SK-N-SH (cell line): Measurements from ENCODE around the gene DCTD. TPM values are rescaled to one million over a fixed set of nuclear protein-coding genes. Genes with fewer than 3 reads are reported as not detected.
A peak's percentile ranks its signal among the peaks of the same experiment; 100 is the strongest.

ENCODE experiments used
- CTCF ChIA-PET: fragments of 300-600, 350-600 bp; formaldehyde crosslinking; extraction: SDS; loops from one replicate; lab custom pipeline; 2021; lab: Yijun Ruan, JAX
- POLR2A ChIA-PET: fragments of 350-600 bp; sonication (Branson Sonifier 250); formaldehyde crosslinking; extraction: SDS; loops from one replicate; lab custom pipeline; 2020; ENCODE audit warnings: antibody characterized with exemption, inconsistent platforms; lab: Yijun Ruan, JAX
- DNase-seq: peaks from one replicate; pipeline ENCODE4 v3.0.0; 2012
- H2AFZ ChIP-seq: fragments of 200-600 bp; sonication (generic); 2 replicates; pipeline ENCODE4 v1.8.1; 2016; ENCODE audit warnings: antibody characterized with exemption, mild to moderate bottlenecking, low read depth
- H3F3A ChIP-seq: fragments of 200-600 bp; sonication (generic); replicated peaks from 2 replicates; pipeline ENCODE3; 2016; ENCODE audit warnings: antibody characterized with exemption, mild to moderate bottlenecking; ENCODE audit not compliant: insufficient read depth
- H3K27ac ChIP-seq, 2 experiments: fragments of 200-500 bp in 1 of 2; fragments of 200-600 bp in 1 of 2; sonication (Bioruptor generic) in 1 of 2; sonication (generic), shearing (Covaris generic) in 1 of 2; 2 replicates each; pipeline versions ENCODE4 v1.5.1 to v1.6.1; 2014 to 2016; ENCODE audit warnings: low read depth in 2 of 2, inconsistent platforms in 1 of 2, low read length in 1 of 2, mild to moderate bottlenecking in 1 of 2, mixed read lengths in 1 of 2
- H3K27me3 ChIP-seq: fragments of 200-600 bp; sonication (generic), shearing (Covaris generic); 2 replicates; pipeline ENCODE4 v1.6.1; 2016; ENCODE audit warnings: mixed run types; ENCODE audit not compliant: insufficient read depth
- H3K36me3 ChIP-seq, 2 experiments: fragments of 200-500 bp in 1 of 2; fragments of 200-600 bp in 1 of 2; sonication (Bioruptor generic) in 1 of 2; sonication (generic) in 1 of 2; replicated peaks in 1 of 2; 2 replicates each; pipeline versions ENCODE3 to v1.5.1; 2014 to 2016; ENCODE audit warnings: low read length in 1 of 2, mild to moderate bottlenecking in 1 of 2; ENCODE audit not compliant: insufficient read depth in 2 of 2, control insufficient read depth in 1 of 2
- H3K4me1 ChIP-seq, 2 experiments: fragments of 200-500 bp in 1 of 2; fragments of 200-600 bp in 1 of 2; sonication (Bioruptor generic) in 1 of 2; sonication (generic), shearing (Covaris generic) in 1 of 2; 2 replicates each; pipeline versions ENCODE4 v1.5.1 to v1.6.1; 2014 to 2016; ENCODE audit warnings: low read depth in 1 of 2, low read length in 1 of 2, mixed run types in 1 of 2; ENCODE audit not compliant: insufficient read depth in 2 of 2, control insufficient read depth in 1 of 2
- H3K4me2 ChIP-seq: fragments of 200-600 bp; sonication (generic), shearing (Covaris generic); 2 replicates; pipeline ENCODE4 v1.6.1; 2017; ENCODE audit warnings: mixed run types
- H3K4me3 ChIP-seq, 2 experiments: fragments of 200-500 bp in 1 of 2; fragments of 200-600 bp in 1 of 2; sonication (Bioruptor generic) in 1 of 2; sonication (generic), shearing (Covaris generic) in 1 of 2; 2 replicates each; pipeline versions ENCODE4 v1.5.1 to v1.8.1; 2014 to 2016; ENCODE audit warnings: low read depth in 2 of 2, inconsistent platforms in 1 of 2, low read length in 1 of 2, mild to moderate bottlenecking in 1 of 2, mixed read lengths in 1 of 2, moderate library complexity in 1 of 2
- H3K79me2 ChIP-seq: fragments of 200-600 bp; sonication (generic); 2 replicates; pipeline ENCODE4 v1.8.1; 2017; ENCODE audit warnings: mild to moderate bottlenecking; ENCODE audit not compliant: insufficient read depth
- H3K9ac ChIP-seq: fragments of 200-600 bp; sonication (generic); 2 replicates; pipeline ENCODE4 v1.6.1; 2017; ENCODE audit warnings: mixed run types
- H3K9me2 ChIP-seq: fragments of 200-600 bp; sonication (generic); 2 replicates; pipeline ENCODE4 v1.6.1; 2017; ENCODE audit warnings: mixed run types
- H3K9me3 ChIP-seq: fragments of 200-600 bp; sonication (generic); 2 replicates; pipeline ENCODE4 v1.6.1; 2017; ENCODE audit warnings: mixed run types, mild to moderate bottlenecking, moderate library complexity
- H4K20me1 ChIP-seq: fragments of 200-600 bp; sonication (generic); 2 replicates; pipeline ENCODE4 v1.6.1; 2017; ENCODE audit warnings: mild to moderate bottlenecking, mixed run types; ENCODE audit not compliant: insufficient read depth
- CHD2 ChIP-seq: fragments of 150-350 bp; IDR thresholded peaks from 2 replicates; pipeline ENCODE4 v1.6.1; 2018; ENCODE audit warnings: low read length; ENCODE audit not compliant: partially characterized antibody
- GATA2 ChIP-seq: sonication (generic); formaldehyde crosslinking; IDR thresholded peaks from 2 replicates; pipeline ENCODE4 v1.5.0; 2020; ENCODE audit warnings: mild to moderate bottlenecking, missing genetic modification reagents
- JUND ChIP-seq: IDR thresholded peaks from 2 replicates; pipeline ENCODE4 v1.4.0; 2012
- RCOR1 ChIP-seq: fragments of 150-350 bp; IDR thresholded peaks from 2 replicates; pipeline ENCODE4 v1.6.1; 2017; ENCODE audit warnings: antibody characterized with exemption, low read length
- SMC3 ChIP-seq: IDR thresholded peaks from 2 replicates; pipeline ENCODE4 v1.6.1; 2012; ENCODE audit warnings: low read depth, low read length, improper control_type of control experiment
- TCF12 ChIP-seq: IDR thresholded peaks from 2 replicates; pipeline ENCODE4 v1.4.0; 2012
- WGBS: methylation state at CpG from one replicate; pipeline ENCODE4 v1.1.6; 2017; ENCODE audit warnings: low lambda C conversion rate; 5-methylcytosine and 5-hydroxymethylcytosine counted together
- polyA plus RNA-seq, 3 experiments: library from polyadenylated mRNA; depleted of rRNA; stranded (reverse); fragments of >200 nt; gene quantifications; 2 replicates each; pipeline ENCODE4 v1.2.3, GENCODE V29; 2012
- TF ChIP-seq, protein P1 (sequence below): IDR thresholded peaks from 2 replicates; pipeline ENCODE4 v1.4.0; 2012; ENCODE audit warnings: low read depth, borderline replicate concordance
- TF ChIP-seq, protein P2 (sequence below): fragments of 150-350 bp; IDR thresholded peaks from 2 replicates; pipeline ENCODE4 v1.6.1; 2016; ENCODE audit warnings: mild to moderate bottlenecking, low read depth, low read length
- TF ChIP-seq, protein P3 (sequence below): IDR thresholded peaks from 2 replicates; pipeline ENCODE4 v1.4.0; 2012; ENCODE audit warnings: low read depth, borderline replicate concordance

DCTD gene
- polyA plus RNA-seq, 1 of the 3 experiments (the other 2 are of a cell fraction): 123 TPM

DNA sequence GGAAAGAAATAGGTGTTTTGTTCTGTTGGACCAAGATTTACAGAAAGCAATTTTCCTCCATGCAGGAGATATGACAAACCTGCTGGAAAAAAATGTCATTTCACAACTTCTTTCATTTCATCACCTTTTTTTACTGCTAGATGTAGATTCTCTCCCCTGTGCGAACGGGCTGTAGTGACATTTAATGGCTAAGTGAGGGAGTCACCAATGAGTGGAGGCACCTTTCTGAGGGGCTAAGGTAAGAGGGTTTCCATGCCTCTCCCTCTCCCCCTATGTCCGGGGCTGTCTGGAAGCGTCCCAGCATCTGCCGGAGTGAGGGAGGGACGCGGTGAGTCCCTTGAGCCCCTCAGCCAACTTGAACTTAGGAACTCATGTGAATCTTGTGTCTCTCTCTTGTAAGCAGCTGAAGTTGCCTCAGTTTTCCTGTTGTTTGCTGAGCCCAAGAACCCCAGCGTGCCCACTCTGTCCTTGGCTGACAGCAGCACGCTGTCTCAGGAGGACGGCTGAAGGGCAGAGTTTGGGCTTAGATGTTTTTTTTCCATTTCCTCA, 42.3 kb downstream of the DCTD start:
- POLR2A ChIA-PET: no interaction called here
- CTCF ChIA-PET: interaction anchor here (0.8 to 0.9 kb wide), 2 partner anchors 50 to 51 kb away, joined by 4 read pairs; no protein-coding TSS in a partner anchor
- no peak for DNase-seq

DNA sequence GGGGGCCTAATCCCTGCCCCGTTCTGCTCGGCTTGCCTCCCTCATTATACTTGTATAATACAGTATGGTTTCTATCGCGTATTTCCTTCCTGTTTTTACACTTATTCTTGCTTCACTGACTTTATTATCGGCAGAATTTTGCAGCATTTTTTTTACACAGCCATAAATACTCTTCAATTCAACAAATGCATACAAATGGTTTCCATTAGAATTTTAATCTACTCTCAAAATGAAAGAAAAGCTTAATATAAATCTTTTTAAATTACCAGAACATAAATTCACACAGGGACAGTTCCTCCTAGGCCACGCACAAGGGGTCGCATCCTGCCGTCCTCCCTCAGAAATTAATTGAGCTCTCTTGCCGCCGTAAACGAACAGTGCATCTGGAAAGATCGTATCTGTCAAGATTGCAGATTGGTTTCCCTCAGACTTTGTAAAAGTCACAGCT, 42.9 kb downstream of the DCTD start:
- TF ChIP-seq GATA2 (CRISPR knock-in tag): peak; percentile 77
- TF ChIP-seq SMC3: no peak
- H3K9ac ChIP-seq: no peak overlapping the region
- no peak overlapping the region for H3K4me2 ChIP-seq
- CTCF ChIA-PET: interaction anchor here (0.8 kb wide), 1 partner anchor 51 kb away, joined by 4 read pairs; no protein-coding TSS in a partner anchor
- H3K36me3 ChIP-seq: no peaks in the 10 kb centered on the region
- no peaks in the 10 kb centered on the region for H3K9me3 ChIP-seq
- no peak for DNase-seq
- H3K9me2 ChIP-seq: 0 out of 2 replicates have a peak, but pooled peaks cover 3% of the 10 kb centered on the region
- no peak overlapping the region for H3K4me3 ChIP-seq
- peaks cover 0 to 16% of the 10 kb centered on the region in 2 experiments; a peak in 2 of 4 replicates for H3K4me1 ChIP-seq
- POLR2A ChIA-PET: no interaction called here
- no peak overlapping the region for H3K27ac ChIP-seq
- H3K27me3 ChIP-seq: no peaks in the 10 kb centered on the region
- no peaks in the 10 kb centered on the region for H3K79me2 ChIP-seq
- no peak overlapping the region for H2AFZ ChIP-seq
- no peaks in the 10 kb centered on the region for H3F3A ChIP-seq
- 95% methylated on average over 12 of the region's 12 CpGs for WGBS
- no peaks in the 10 kb centered on the region for H4K20me1 ChIP-seq

More for the DNA sequence above, 42.3 kb downstream of the DCTD start:
- no peaks in the 10 kb centered on the region for H3K27me3 ChIP-seq
- H3K79me2 ChIP-seq: no peaks in the 10 kb centered on the region
- peaks cover 0 to 17% of the 10 kb centered on the region in 2 experiments; a peak in 2 of 4 replicates for H3K4me1 ChIP-seq
- no peak for TF ChIP-seq RCOR1
- TF ChIP-seq, protein P1, sequence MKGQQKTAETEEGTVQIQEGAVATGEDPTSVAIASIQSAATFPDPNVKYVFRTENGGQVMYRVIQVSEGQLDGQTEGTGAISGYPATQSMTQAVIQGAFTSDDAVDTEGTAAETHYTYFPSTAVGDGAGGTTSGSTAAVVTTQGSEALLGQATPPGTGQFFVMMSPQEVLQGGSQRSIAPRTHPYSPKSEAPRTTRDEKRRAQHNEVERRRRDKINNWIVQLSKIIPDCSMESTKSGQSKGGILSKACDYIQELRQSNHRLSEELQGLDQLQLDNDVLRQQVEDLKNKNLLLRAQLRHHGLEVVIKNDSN: no peak
- TF ChIP-seq JUND: no peak
- no peak for TF ChIP-seq TCF12
- TF ChIP-seq CHD2: no peak
- TF ChIP-seq, protein P2, sequence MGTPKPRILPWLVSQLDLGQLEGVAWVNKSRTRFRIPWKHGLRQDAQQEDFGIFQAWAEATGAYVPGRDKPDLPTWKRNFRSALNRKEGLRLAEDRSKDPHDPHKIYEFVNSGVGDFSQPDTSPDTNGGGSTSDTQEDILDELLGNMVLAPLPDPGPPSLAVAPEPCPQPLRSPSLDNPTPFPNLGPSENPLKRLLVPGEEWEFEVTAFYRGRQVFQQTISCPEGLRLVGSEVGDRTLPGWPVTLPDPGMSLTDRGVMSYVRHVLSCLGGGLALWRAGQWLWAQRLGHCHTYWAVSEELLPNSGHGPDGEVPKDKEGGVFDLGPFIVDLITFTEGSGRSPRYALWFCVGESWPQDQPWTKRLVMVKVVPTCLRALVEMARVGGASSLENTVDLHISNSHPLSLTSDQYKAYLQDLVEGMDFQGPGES: no peak
- no peak overlapping the region for H2AFZ ChIP-seq
- no peak overlapping the region for H3K9ac ChIP-seq
- 88% methylated on average over 10 of the region's 10 CpGs for WGBS
- no peaks in the 10 kb centered on the region for H3F3A ChIP-seq
- H3K4me2 ChIP-seq: no peak overlapping the region
- H3K9me2 ChIP-seq: 0 out of 2 replicates have a peak, but pooled peaks cover 3% of the 10 kb centered on the region
- H3K27ac ChIP-seq: no peak overlapping the region
- H3K36me3 ChIP-seq: no peaks in the 10 kb centered on the region
- no peak overlapping the region for H3K4me3 ChIP-seq
- H4K20me1 ChIP-seq: no peaks in the 10 kb centered on the region
- no peaks in the 10 kb centered on the region for H3K9me3 ChIP-seq

DNA sequence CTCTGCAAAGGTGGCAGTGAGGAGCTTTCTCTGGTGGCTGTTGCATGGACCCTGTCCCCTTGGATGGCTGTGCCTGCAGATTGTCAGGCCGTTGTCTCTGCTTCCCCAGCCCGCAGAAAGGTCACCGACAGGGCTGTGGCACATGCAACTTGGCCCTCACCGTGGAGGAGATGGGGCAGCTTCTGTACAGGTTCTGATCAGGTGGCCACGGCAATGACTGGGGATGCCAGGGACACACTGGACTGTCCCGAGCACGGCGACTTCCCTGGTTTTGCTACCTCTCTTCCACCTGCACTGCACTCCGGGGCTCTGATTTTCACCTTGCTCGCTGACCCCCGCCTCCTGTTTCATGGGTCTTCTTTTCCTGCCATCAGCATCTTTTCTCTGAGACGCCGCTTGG, 43.5 kb downstream of the DCTD start:
- Histone ChIP-seq H3K4me2 (no peak overlapping the region), H3K36me3 (no peaks in the 10 kb centered on the region), H3K9me2 (0 out of 2 replicates have a peak, but pooled peaks cover 3% of the 10 kb centered on the region), H3K4me1 (peaks cover 0 to 12% of the 10 kb centered on the region in 2 experiments; a peak in 2 of 4 replicates), H3K27me3 (no peaks in the 10 kb centered on the region), H2AFZ (no peak overlapping the region), H3F3A (no peaks in the 10 kb centered on the region), H3K79me2 (no peaks in the 10 kb centered on the region), H3K9me3 (no peaks in the 10 kb centered on the region), H3K4me3 (no peak overlapping the region), H3K9ac (no peak overlapping the region), H3K27ac (no peak overlapping the region), H4K20me1 (no peaks in the 10 kb centered on the region)
- no peak for DNase-seq
- TF ChIP-seq, protein P3, sequence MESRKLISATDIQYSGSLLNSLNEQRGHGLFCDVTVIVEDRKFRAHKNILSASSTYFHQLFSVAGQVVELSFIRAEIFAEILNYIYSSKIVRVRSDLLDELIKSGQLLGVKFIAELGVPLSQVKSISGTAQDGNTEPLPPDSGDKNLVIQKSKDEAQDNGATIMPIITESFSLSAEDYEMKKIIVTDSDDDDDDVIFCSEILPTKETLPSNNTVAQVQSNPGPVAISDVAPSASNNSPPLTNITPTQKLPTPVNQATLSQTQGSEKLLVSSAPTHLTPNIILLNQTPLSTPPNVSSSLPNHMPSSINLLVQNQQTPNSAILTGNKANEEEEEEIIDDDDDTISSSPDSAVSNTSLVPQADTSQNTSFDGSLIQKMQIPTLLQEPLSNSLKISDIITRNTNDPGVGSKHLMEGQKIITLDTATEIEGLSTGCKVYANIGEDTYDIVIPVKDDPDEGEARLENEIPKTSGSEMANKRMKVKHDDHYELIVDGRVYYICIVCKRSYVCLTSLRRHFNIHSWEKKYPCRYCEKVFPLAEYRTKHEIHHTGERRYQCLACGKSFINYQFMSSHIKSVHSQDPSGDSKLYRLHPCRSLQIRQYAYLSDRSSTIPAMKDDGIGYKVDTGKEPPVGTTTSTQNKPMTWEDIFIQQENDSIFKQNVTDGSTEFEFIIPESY: no peak
- ChIA-PET CTCF (interaction anchor here (1.4 kb wide), 1 partner anchor 51 kb away, joined by 6 read pairs; no protein-coding TSS in a partner anchor), POLR2A (no interaction called here)
- 95% methylated on average over 11 of the region's 13 CpGs for WGBS
